ENCODE data around the gene CAMK2D. TPM values are rescaled to one million over a fixed set of nuclear protein-coding genes. Genes with fewer than 3 reads are reported as not detected.

CAMK2D gene
- total RNA-seq, 1 experiment from 2014 or later, result 9.0 TPM

GRCh38 chr4:113553082-113553481, 208.5 kb downstream of the CAMK2D start:
- DNase-seq, result no peak
- Histone ChIP-seq H4K91ac (ENCODE audit: insufficient read length, low read depth, low read length) (no peak overlapping the region), H3K23me2 (ENCODE audit: insufficient read length, low read depth, low read length, poor library complexity, severe bottlenecking) (no peaks in the 10 kb centered on the region), H2BK12ac (ENCODE audit: insufficient read length, low read depth, low read length) (no peak overlapping the region), H3K23ac (ENCODE audit: insufficient read length, low read depth, low read length) (no peak overlapping the region), H3K79me2 (ENCODE audit: insufficient read depth, low read length) (no peaks in the 10 kb centered on the region), H2AFZ (ENCODE audit: low read length) (no peak overlapping the region), H3K27me3 (ENCODE audit: insufficient read depth, low read length) (no peaks in the 10 kb centered on the region), H3K9me3 (ENCODE audit: control insufficient read depth, low read depth, low read length) (no peaks in the 10 kb centered on the region), H3K4me2 (ENCODE audit: insufficient read depth, insufficient read length, low read length) (no peak overlapping the region), H2BK5ac (ENCODE audit: insufficient read length, low read length) (no peak overlapping the region), H3K18ac (ENCODE audit: insufficient read length, low read depth, low read length) (no peak overlapping the region), H3K4me1 (ENCODE audit: insufficient read depth, low read length) (no peaks in the 10 kb centered on the region), H3T11ph (ENCODE audit: low read length) (no peak overlapping the region), H2BK20ac (ENCODE audit: low read depth, low read length, poor library complexity, severe bottlenecking) (no peak overlapping the region), H3K56ac (ENCODE audit: insufficient read length, low read depth, low read length) (no peak overlapping the region), H4K20me1 (ENCODE audit: control insufficient read depth, insufficient read depth, insufficient read length) (no peaks in the 10 kb centered on the region), H2BK120ac (ENCODE audit: low read depth, low read length, poor library complexity, severe bottlenecking) (no peak overlapping the region), H3K27ac (ENCODE audit: insufficient read length, low read depth, low read length) (no peak overlapping the region), H3K9ac (ENCODE audit: extremely low read depth, insufficient read length, low read length) (no peak overlapping the region), H3K79me1 (ENCODE audit: insufficient read depth, low read depth, low read length, poor library complexity, severe bottlenecking) (no peaks in the 10 kb centered on the region), H3K14ac (ENCODE audit: insufficient read depth, low read length) (no peak overlapping the region), H4K5ac (ENCODE audit: insufficient read length, low read depth, low read length) (no peak overlapping the region), H4K8ac (replicated peaks; ENCODE audit: insufficient read length, low read depth, low read length) (no peak overlapping the region), H2AK5ac (ENCODE audit: insufficient read length, low read length) (no peak overlapping the region), H3K4ac (ENCODE audit: low read depth, low read length) (no peak overlapping the region), H2BK15ac (ENCODE audit: low read depth, low read length) (no peak overlapping the region)
- H3K27ac Mint-ChIP-seq, result no peak overlapping the region
- WGBS (ENCODE audit: extremely low coverage, insufficient read length, low lambda C conversion rate), result no CpG with 5 or more reads among the region's 3 CpGs
- H3K4me1 Mint-ChIP-seq, result peaks cover 0 to 4% of the 10 kb centered on the region in 2 experiments; a peak in 1 of 4 replicates
- no peak overlapping the region for H3K4me3 Mint-ChIP-seq
- no peaks in the 10 kb centered on the region for H3K36me3 Mint-ChIP-seq (ENCODE audit: insufficient read depth in 1 of 3, low read depth in 3 of 3)
- H3K27me3 Mint-ChIP-seq (ENCODE audit: low read depth), result no peaks in the 10 kb centered on the region
- TF ChIP-seq, protein P1, sequence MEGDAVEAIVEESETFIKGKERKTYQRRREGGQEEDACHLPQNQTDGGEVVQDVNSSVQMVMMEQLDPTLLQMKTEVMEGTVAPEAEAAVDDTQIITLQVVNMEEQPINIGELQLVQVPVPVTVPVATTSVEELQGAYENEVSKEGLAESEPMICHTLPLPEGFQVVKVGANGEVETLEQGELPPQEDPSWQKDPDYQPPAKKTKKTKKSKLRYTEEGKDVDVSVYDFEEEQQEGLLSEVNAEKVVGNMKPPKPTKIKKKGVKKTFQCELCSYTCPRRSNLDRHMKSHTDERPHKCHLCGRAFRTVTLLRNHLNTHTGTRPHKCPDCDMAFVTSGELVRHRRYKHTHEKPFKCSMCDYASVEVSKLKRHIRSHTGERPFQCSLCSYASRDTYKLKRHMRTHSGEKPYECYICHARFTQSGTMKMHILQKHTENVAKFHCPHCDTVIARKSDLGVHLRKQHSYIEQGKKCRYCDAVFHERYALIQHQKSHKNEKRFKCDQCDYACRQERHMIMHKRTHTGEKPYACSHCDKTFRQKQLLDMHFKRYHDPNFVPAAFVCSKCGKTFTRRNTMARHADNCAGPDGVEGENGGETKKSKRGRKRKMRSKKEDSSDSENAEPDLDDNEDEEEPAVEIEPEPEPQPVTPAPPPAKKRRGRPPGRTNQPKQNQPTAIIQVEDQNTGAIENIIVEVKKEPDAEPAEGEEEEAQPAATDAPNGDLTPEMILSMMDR (conservative IDR thresholded peaks at IDR 0.05), result no peak
- H3K9me3 Mint-ChIP-seq, result no peaks in the 10 kb centered on the region
